ENCODE results near the gene H2BK1. TPM values are rescaled to one million over a fixed set of nuclear protein-coding genes. Genes with fewer than 3 reads are reported as not detected.

Gene H2BK1
- total RNA-seq, 4 donors from 2014 or later: not detected

DNA sequence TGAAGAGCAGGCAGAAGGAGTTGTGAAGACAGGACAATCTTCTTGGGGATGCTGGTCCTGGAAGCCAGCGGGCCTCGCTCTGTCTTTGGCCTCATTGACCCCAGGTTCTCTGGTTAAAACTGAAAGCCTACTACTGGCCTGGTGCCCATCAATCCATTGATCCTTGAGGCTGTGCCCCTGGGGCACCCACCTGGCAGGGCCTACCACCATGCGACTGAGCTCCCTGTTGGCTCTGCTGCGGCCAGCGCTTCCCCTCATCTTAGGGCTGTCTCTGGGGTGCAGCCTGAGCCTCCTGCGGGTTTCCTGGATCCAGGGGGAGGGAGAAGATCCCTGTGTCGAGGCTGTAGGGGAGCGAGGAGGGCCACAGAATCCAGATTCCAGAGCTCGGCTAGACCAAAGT is 23.5 kb upstream of the H2BK1 start:
- H3K36me3 ChIP-seq: peaks cover 38% of the 10 kb centered on the region
- DNase-seq (ENCODE audit: low spot score in 2 of 2): peak in 1 of 2 donors; percentile 35
- WGBS: 78% methylated on average over 9 of the region's 9 CpGs
- peaks cover 30% of the 10 kb centered on the region for H3K4me1 ChIP-seq
- H3K9me3 ChIP-seq: no peaks in the 10 kb centered on the region
- H3K4me3 ChIP-seq: peak overlapping the region; percentile 87
- peak overlapping the region; percentile 78 for H3K27ac ChIP-seq
- no peaks in the 10 kb centered on the region for H3K27me3 ChIP-seq
- TF ChIP-seq POLR2AphosphoS5 (IDR thresholded peaks at IDR 0.05): no peak
- TF ChIP-seq POLR2A (IDR thresholded peaks at IDR 0.05): no peak
- TF ChIP-seq, protein P1, sequence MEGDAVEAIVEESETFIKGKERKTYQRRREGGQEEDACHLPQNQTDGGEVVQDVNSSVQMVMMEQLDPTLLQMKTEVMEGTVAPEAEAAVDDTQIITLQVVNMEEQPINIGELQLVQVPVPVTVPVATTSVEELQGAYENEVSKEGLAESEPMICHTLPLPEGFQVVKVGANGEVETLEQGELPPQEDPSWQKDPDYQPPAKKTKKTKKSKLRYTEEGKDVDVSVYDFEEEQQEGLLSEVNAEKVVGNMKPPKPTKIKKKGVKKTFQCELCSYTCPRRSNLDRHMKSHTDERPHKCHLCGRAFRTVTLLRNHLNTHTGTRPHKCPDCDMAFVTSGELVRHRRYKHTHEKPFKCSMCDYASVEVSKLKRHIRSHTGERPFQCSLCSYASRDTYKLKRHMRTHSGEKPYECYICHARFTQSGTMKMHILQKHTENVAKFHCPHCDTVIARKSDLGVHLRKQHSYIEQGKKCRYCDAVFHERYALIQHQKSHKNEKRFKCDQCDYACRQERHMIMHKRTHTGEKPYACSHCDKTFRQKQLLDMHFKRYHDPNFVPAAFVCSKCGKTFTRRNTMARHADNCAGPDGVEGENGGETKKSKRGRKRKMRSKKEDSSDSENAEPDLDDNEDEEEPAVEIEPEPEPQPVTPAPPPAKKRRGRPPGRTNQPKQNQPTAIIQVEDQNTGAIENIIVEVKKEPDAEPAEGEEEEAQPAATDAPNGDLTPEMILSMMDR (IDR thresholded peaks at IDR 0.05): no peak
- no peak for TF ChIP-seq EP300 (IDR thresholded peaks at IDR 0.05)

DNA sequence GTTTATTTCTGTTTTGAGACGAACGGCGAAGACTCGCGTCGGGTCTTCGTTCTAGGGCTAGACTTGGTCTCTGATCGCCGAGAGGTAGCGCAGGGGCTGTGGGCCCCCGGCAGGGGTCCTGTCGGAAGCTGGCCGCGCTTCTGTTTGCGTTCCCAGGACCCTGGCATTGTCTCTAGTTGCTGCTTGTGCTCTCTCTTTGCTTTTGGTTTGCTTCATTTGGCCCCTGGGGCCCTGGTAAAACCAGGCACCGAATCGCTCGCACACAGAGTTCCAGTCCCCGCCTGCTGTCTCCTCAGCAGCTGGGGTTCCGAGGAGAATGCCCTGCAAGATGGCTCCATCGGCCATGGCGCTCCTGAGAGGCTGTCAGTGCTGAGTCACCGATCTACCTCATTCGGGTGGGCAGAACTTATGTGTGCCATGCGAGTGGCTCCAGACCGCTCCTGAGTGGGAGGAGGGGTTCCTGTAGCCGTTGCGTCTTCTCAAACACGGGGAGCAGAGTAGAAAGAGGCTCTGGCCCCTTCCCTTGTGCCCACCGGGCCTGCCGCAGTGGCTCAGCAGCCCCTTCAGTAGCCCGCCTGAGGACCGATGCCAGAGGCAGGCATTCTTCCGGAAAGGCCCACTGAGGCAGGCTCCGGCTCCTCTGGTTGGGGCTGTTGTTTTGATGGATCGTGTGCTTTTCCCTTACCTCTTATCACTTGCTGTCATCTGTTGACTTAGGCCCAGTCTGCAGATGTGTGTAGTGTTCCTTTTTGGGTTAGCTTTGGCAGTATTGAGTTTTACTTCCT is 22.8 kb upstream of the H2BK1 start:
- peaks cover 31% of the 10 kb centered on the region for H3K36me3 ChIP-seq
- peak overlapping the region; percentile 78 for H3K27ac ChIP-seq
- no peaks in the 10 kb centered on the region for H3K9me3 ChIP-seq
- WGBS: 13% methylated on average over 29 of the region's 36 CpGs
- DNase-seq (ENCODE audit: low spot score in 2 of 2): peak in 1 of 2 donors; percentile 64
- TF ChIP-seq POLR2AphosphoS5 (IDR thresholded peaks at IDR 0.05) (no peak), EP300 (IDR thresholded peaks at IDR 0.05) (no peak), POLR2A (IDR thresholded peaks at IDR 0.05) (no peak)
- TF ChIP-seq, protein P1 (IDR thresholded peaks at IDR 0.05): no peak
- peak overlapping the region; percentile 87 for H3K4me3 ChIP-seq
- peaks cover 33% of the 10 kb centered on the region for H3K4me1 ChIP-seq
- H3K27me3 ChIP-seq: no peaks in the 10 kb centered on the region

DNA sequence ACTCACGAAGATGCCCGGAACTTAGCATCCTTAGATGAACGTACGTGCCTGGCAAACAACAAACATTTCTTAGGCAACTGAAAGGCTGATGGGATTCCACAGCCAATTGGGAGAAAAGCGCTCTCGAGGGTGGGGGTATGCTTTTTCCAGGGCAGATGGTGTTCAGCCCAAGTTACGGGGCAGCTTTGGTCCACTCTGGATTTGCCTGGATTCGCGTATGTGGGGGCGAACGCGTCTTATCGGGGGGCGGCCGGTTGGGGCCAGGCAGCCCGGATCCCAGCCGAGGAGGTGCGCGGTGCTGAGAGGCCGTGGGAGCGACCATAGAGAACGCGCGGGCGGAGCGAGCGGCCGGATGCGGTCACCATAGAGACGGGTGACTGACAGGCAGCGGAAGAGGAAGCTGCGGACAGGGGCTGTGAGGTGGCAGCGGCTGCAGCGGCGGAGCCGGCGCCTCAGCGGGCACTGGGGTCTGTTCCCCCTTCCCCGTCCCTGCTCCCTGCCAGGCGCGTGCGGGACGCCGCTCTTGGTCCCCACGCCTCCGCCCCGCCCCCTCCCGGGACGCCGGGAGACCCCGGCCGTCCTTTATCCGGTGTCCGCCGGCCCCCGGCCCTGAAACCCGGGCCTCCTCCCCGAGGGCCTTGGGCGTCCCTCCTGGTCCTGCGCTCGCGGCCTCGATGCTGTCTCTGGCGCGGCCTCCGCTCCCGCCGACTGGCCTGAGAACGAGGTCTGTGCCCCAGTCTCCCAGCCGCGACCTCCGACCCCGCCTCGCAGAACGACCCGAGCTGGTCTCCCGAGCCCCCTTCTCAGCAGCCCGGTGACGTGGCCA is 22.0 kb upstream of the H2BK1 start, which contains the start of gene CHPF2:
TSS of gene CHPF2 (plus strand) at position 393 of the 826 bp plus-strand sequence. CDS start 1,529 bp downstream, outside the sequence.
- peaks cover 23% of the 10 kb centered on the region for H3K36me3 ChIP-seq
- 1% methylated on average over 23 of the region's 79 CpGs for WGBS
- peak within 1 kb of the TSS; percentile 78 for H3K27ac ChIP-seq
- peak; percentile 95 to 96 for DNase-seq (ENCODE audit: low spot score in 2 of 2)
- peak in 1 of 2 donors; percentile 67 for TF ChIP-seq POLR2A (IDR thresholded peaks at IDR 0.05)
- TF ChIP-seq, protein P1 (IDR thresholded peaks at IDR 0.05): no peak
- no peaks in the 10 kb centered on the region for H3K9me3 ChIP-seq
- H3K4me3 ChIP-seq: peak within 1 kb of the TSS; percentile 87
- H3K4me1 ChIP-seq: peaks cover 39% of the 10 kb centered on the region
- no peaks in the 10 kb centered on the region for H3K27me3 ChIP-seq

DNA sequence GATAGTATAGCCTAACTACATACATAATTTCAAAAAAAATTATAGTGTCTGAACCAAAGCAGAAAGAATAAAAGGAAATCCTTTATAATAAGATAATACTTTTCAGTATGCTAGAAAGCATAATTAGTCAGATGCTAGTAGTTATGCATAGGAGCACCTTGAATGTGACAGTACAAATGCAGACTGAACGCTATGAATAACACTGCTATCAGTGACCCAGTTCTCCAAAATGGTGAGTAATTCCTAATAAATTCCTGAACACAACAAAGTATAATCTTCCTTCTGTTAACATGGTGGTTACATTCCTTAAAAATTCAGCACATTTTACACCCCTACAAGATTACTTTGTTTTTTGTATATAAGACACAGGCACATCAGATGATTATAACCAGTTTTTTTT is 20.8 kb upstream of the H2BK1 start:
- Histone ChIP-seq H3K4me1 (peaks cover 44% of the 10 kb centered on the region), H3K27ac (no peak overlapping the region), H3K4me3 (no peak overlapping the region), H3K9me3 (no peaks in the 10 kb centered on the region), H3K36me3 (peaks cover 12% of the 10 kb centered on the region), H3K27me3 (no peaks in the 10 kb centered on the region)
- 79% methylated on average over 1 of the region's 1 CpG for WGBS
- DNase-seq (ENCODE audit: low spot score in 2 of 2): no peak
- TF ChIP-seq POLR2AphosphoS5 (IDR thresholded peaks at IDR 0.05): no peak
- TF ChIP-seq, protein P1 (IDR thresholded peaks at IDR 0.05): no peak

DNA sequence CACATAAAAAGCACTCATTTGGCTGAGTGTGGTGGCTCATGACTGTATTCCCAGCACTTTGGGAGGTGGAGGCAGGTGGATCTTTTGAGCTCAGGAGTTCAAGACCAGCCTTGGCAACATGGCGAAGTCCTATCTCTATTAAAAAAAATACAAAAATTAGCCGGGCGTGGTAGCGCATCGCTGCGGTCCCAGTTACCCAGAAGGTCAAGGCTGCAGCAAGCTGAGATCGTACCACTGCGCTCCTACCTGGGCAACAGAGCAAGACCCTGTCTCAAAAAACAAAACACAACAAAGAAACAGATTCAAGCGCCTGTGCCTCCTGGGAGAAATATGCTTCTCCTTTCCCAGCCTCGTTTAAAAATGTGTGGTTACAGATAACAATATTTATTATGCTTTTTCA is 19.0 kb upstream of the H2BK1 start:
- Histone ChIP-seq H3K36me3 (peaks cover 6% of the 10 kb centered on the region), H3K4me1 (peaks cover 46% of the 10 kb centered on the region), H3K27me3 (no peaks in the 10 kb centered on the region), H3K4me3 (no peak overlapping the region), H3K27ac (no peak overlapping the region), H3K9me3 (no peaks in the 10 kb centered on the region)
- DNase-seq (ENCODE audit: low spot score in 2 of 2): no peak
- no peak for TF ChIP-seq EP300 (IDR thresholded peaks at IDR 0.05)
- no peak for TF ChIP-seq POLR2A (IDR thresholded peaks at IDR 0.05)
- TF ChIP-seq, protein P1 (IDR thresholded peaks at IDR 0.05): no peak
- TF ChIP-seq POLR2AphosphoS5 (IDR thresholded peaks at IDR 0.05): no peak
- 88% methylated on average over 10 of the region's 10 CpGs for WGBS
